SU-DHL-6 (cell line): ENCODE results near the gene TPH2.

ENCODE experiments used
- H2AFZ ChIP-seq: fragments of 200-600 bp; sonication (generic); 2 replicates; pipeline ENCODE4 v1.6.1; 2014; ENCODE audit warnings: low read depth, mild to moderate bottlenecking, moderate library complexity, mixed read lengths, antibody characterized with exemption, low read length; ENCODE audit not compliant: severe bottlenecking
- H3F3A ChIP-seq: fragments of 200-600 bp; shearing (Covaris generic); 2 replicates; pipeline ENCODE4 v1.6.0; 2016; ENCODE audit warnings: antibody characterized with exemption, mild to moderate bottlenecking; ENCODE audit not compliant: insufficient read depth
- H3K27ac ChIP-seq: fragments of 200-600 bp; sonication (generic); 2 replicates; pipeline ENCODE4 v1.5.1; 2016; ENCODE audit warnings: low read depth, mild to moderate bottlenecking, low read length, moderate library complexity, mixed read lengths
- H3K27me3 ChIP-seq: fragments of 200-600 bp; sonication (generic), shearing (Covaris generic); 2 replicates; pipeline ENCODE4 v1.6.0; 2014; ENCODE audit warnings: mild to moderate bottlenecking, low read length
- H3K36me3 ChIP-seq: fragments of 200-600 bp; sonication (generic); 2 replicates; pipeline ENCODE4 v1.6.1; 2014; ENCODE audit warnings: mild to moderate bottlenecking, low read length, mixed read lengths
- H3K4me2 ChIP-seq: fragments of 300-600, 200-600 bp; shearing (Covaris generic), sonication (generic); 2 replicates; pipeline ENCODE4 v1.6.0; 2014; ENCODE audit warnings: low read length, low read depth, mild to moderate bottlenecking; ENCODE audit not compliant: poor library complexity, severe bottlenecking
- H3K4me3 ChIP-seq: fragments of 200-600 bp; sonication (generic); 2 replicates; pipeline ENCODE4 v1.5.1; 2014; ENCODE audit warnings: antibody characterized with exemption, low read length, mild to moderate bottlenecking, mixed read lengths; ENCODE audit not compliant: insufficient read depth, poor library complexity, severe bottlenecking
- H3K79me2 ChIP-seq: fragments of 200-600 bp; sonication (generic); 2 replicates; pipeline ENCODE4 v1.6.1; 2014; ENCODE audit warnings: mild to moderate bottlenecking, low read length, moderate library complexity; ENCODE audit not compliant: insufficient read depth
- H3K9ac ChIP-seq: fragments of 200-600 bp; sonication (generic); 2 replicates; pipeline ENCODE4 v1.7.0; 2014; ENCODE audit warnings: mild to moderate bottlenecking, low read length
- H3K9me2 ChIP-seq: fragments of 200-600 bp; sonication (generic); replicated peaks from 2 replicates; pipeline ENCODE4 v1.6.1; 2014; ENCODE audit warnings: low read length; ENCODE audit not compliant: insufficient read depth
- H3K9me3 ChIP-seq: fragments of 200-600 bp; sonication (generic); 2 replicates; pipeline ENCODE4 v1.6.1; 2014; ENCODE audit warnings: low read length, mixed read lengths; ENCODE audit not compliant: insufficient read depth
- H4K20me1 ChIP-seq: fragments of 200-600 bp; sonication (generic); 2 replicates; pipeline ENCODE4 v1.6.1; 2014; ENCODE audit warnings: low read depth, mild to moderate bottlenecking, antibody characterized with exemption, low read length, moderate library complexity, mixed read lengths
- EZH2phosphoT487 ChIP-seq: fragments of 200-600 bp; sonication (generic), shearing (Covaris generic); conservative IDR thresholded peaks from 2 replicates; pipeline ENCODE4 v1.6.1; 2018; ENCODE audit warnings: mild to moderate bottlenecking, antibody characterized with exemption, low read length, moderate library complexity, mixed read lengths
- TF ChIP-seq, protein P1 (sequence below): fragments of 200-600 bp; sonication (generic); IDR thresholded peaks from one replicate; pipeline ENCODE4 v1.5.1; 2017; ENCODE audit warnings: antibody characterized with exemption, mild to moderate bottlenecking, low read length, moderate library complexity; ENCODE audit not compliant: insufficient read depth, poor library complexity, severe bottlenecking

The TPH2 gene

DNA sequence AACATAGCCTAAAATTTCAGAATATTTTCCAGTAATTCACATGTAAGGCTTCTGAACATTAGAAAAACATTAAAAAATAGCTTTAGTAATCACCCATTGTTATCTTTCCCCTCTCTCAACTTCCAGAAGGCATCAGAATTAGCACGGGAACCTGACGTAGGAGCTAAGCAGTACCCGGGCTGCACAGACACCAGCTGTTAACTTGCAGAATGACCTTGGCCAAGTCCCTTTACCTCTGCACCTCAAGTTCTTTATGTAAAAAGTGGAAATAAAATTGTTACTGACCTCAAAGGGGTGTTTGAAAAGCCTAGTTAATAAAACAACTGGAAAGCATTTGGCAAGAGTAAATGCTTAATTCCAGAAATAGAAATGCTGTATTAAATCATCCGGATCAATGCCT is 7.2 kb downstream of the TPH2 start:
- TF ChIP-seq EZH2phosphoT487, result no peak
- TF ChIP-seq, protein P1, sequence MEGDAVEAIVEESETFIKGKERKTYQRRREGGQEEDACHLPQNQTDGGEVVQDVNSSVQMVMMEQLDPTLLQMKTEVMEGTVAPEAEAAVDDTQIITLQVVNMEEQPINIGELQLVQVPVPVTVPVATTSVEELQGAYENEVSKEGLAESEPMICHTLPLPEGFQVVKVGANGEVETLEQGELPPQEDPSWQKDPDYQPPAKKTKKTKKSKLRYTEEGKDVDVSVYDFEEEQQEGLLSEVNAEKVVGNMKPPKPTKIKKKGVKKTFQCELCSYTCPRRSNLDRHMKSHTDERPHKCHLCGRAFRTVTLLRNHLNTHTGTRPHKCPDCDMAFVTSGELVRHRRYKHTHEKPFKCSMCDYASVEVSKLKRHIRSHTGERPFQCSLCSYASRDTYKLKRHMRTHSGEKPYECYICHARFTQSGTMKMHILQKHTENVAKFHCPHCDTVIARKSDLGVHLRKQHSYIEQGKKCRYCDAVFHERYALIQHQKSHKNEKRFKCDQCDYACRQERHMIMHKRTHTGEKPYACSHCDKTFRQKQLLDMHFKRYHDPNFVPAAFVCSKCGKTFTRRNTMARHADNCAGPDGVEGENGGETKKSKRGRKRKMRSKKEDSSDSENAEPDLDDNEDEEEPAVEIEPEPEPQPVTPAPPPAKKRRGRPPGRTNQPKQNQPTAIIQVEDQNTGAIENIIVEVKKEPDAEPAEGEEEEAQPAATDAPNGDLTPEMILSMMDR, result no peak
- Histone ChIP-seq H3K27ac (no peak overlapping the region), H3K27me3 (no peaks in the 10 kb centered on the region), H2AFZ (no peak overlapping the region), H3K9me3 (no peaks in the 10 kb centered on the region), H3K36me3 (no peaks in the 10 kb centered on the region), H3K4me2 (no peak overlapping the region), H3K4me3 (no peak overlapping the region), H3K9ac (no peak overlapping the region), H3K9me2 (no peaks in the 10 kb centered on the region), H3K79me2 (no peaks in the 10 kb centered on the region), H3F3A (no peaks in the 10 kb centered on the region), H4K20me1 (no peaks in the 10 kb centered on the region)

- Histone ChIP-seq H3K4me3 (no peak overlapping the region), H3K9ac (no peak overlapping the region), H3K27ac (no peak overlapping the region), H3K9me3 (no peaks in the 10 kb centered on the region), H3F3A (no peaks in the 10 kb centered on the region), H3K36me3 (no peaks in the 10 kb centered on the region), H4K20me1 (no peaks in the 10 kb centered on the region), H3K9me2 (no peaks in the 10 kb centered on the region), H3K79me2 (no peaks in the 10 kb centered on the region), H3K27me3 (no peaks in the 10 kb centered on the region), H2AFZ (no peak overlapping the region), H3K4me2 (no peak overlapping the region)
- TF ChIP-seq, protein P1, result no peak
- TF ChIP-seq EZH2phosphoT487, result no peak
These were observed 9.0 kb downstream of the TPH2 start for GRCh38 chr12:71947645-71948105.

- Histone ChIP-seq H2AFZ (no peak overlapping the region), H3K27me3 (no peaks in the 10 kb centered on the region), H3F3A (no peaks in the 10 kb centered on the region), H3K4me2 (no peak overlapping the region), H3K9ac (no peak overlapping the region), H3K9me2 (no peaks in the 10 kb centered on the region), H3K36me3 (no peaks in the 10 kb centered on the region), H3K4me3 (no peak overlapping the region), H3K9me3 (no peaks in the 10 kb centered on the region), H3K27ac (no peak overlapping the region), H4K20me1 (no peaks in the 10 kb centered on the region), H3K79me2 (no peaks in the 10 kb centered on the region)
- TF ChIP-seq EZH2phosphoT487, result no peak
- TF ChIP-seq, protein P1, result no peak
These were observed 9.7 kb downstream of the TPH2 start for GRCh38 chr12:71948390-71948789.

DNA sequence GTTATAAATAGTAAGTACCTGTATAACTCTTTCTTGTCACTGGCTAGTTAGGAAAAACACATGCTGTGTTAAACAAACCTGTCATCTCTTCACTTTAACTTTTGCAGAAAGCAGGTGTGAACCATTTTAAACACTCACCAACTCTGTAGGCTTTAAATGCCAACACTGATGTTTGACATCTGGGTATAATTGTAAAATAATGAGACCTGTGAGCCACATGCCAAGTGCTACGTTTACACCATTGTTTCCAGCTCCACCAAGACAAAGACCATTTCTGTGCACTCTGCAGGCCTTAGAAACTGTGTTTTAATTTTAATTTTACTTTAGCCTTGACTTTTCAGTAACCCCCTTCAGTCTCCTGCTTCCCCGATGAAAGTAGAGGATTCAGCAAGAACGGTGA is 11.0 kb downstream of the TPH2 start:
- no peaks in the 10 kb centered on the region for H3K9me3 ChIP-seq
- TF ChIP-seq, protein P1, result no peak
- TF ChIP-seq EZH2phosphoT487, result no peak
- no peaks in the 10 kb centered on the region for H3K79me2 ChIP-seq
- H3F3A ChIP-seq, result no peaks in the 10 kb centered on the region
- H2AFZ ChIP-seq, result no peak overlapping the region
- H3K4me3 ChIP-seq, result no peak overlapping the region
- H3K9me2 ChIP-seq, result no peaks in the 10 kb centered on the region
- no peaks in the 10 kb centered on the region for H3K36me3 ChIP-seq
- no peak overlapping the region for H3K9ac ChIP-seq
- H3K27ac ChIP-seq, result no peak overlapping the region
- no peak overlapping the region for H3K4me2 ChIP-seq
- H4K20me1 ChIP-seq, result no peaks in the 10 kb centered on the region
- no peaks in the 10 kb centered on the region for H3K27me3 ChIP-seq
